Cardiac fibroblast (primary cell): ENCODE measurements around the gene EIF3CL.
"Not testable (repeated sequence)": the region's sequence is repeated elsewhere in the genome, so short reads cannot be mapped to it uniquely, and the experiment has no call there.

Experiments used
- DNase-seq, 2 donors: peaks; one replicate each; pipeline versions ENCODE4 v3.0.0 to v3.0.0-alpha.2; 2010; ENCODE audit warnings: low read depth in 2 of 2
- H3K4me3 ChIP-seq, 2 donors: replicated peaks in 1 of 2; 1 replicate in 1 of 2; 2 replicates in 1 of 2; pipeline ENCODE4 v1.5.1; 2011; ENCODE audit warnings: low read depth in 2 of 2, low read length in 2 of 2, mild to moderate bottlenecking in 2 of 2, moderate library complexity in 1 of 2

Gene EIF3CL

GRCh38 chr16:28403220-28404072, at the start of gene EIF3CL:
Gene EIF3CL (minus strand): TSS chr16:28403841. CDS start chr16:28403618, 223 bp downstream.
- DNase-seq = not testable (repeated sequence)
- H3K4me3 ChIP-seq = peak within 1 kb of the TSS; percentile 31 to 47

- H3K4me3 ChIP-seq, DNase-seq: not testable (repeated sequence)
These were observed 43.4 kb upstream of the EIF3CL start for GRCh38 chr16:28447081-28447480.

- H3K4me3 ChIP-seq, DNase-seq: not testable (repeated sequence)
These were observed 42.7 kb upstream of the EIF3CL start for GRCh38 chr16:28446388-28446787.

GRCh38 chr16:28443943-28444342, 40.3 kb upstream of the EIF3CL start:
- DNase-seq, H3K4me3 ChIP-seq: not testable (repeated sequence)

GRCh38 chr16:28438899-28439298, 35.3 kb upstream of the EIF3CL start:
- H3K4me3 ChIP-seq, DNase-seq: not testable (repeated sequence)

GRCh38 chr16:28435340-28435739, 31.7 kb upstream of the EIF3CL start:
- not testable (repeated sequence) for H3K4me3 ChIP-seq, DNase-seq

GRCh38 chr16:28426060-28426680, 22.5 kb upstream of the EIF3CL start:
- DNase-seq, H3K4me3 ChIP-seq: not testable (repeated sequence)

GRCh38 chr16:28421071-28421750, 17.6 kb upstream of the EIF3CL start:
- H3K4me3 ChIP-seq, DNase-seq: not testable (repeated sequence)

- H3K4me3 ChIP-seq, DNase-seq: not testable (repeated sequence)
These were observed 13.4 kb upstream of the EIF3CL start for GRCh38 chr16:28417033-28417432.

GRCh38 chr16:28414530-28414929, 10.9 kb upstream of the EIF3CL start:
- DNase-seq = peak in 1 of 2 donors; percentile 0
- not testable (repeated sequence) for H3K4me3 ChIP-seq

- not testable (repeated sequence) for H3K4me3 ChIP-seq, DNase-seq
These were observed 9.9 kb upstream of the EIF3CL start for GRCh38 chr16:28413585-28413984.

- not testable (repeated sequence) for DNase-seq
These were observed 11.6 kb downstream of the EIF3CL start for GRCh38 chr16:28392054-28392453.

GRCh38 chr16:28382177-28382867, 21.3 kb downstream of the EIF3CL start:
- DNase-seq, H3K4me3 ChIP-seq: not testable (repeated sequence)

More at GRCh38 chr16:28392054-28392453, 11.6 kb downstream of the EIF3CL start:
- H3K4me3 ChIP-seq = not testable (repeated sequence)

- H3K4me3 ChIP-seq, DNase-seq: not testable (repeated sequence)
These were observed 25.8 kb downstream of the EIF3CL start for GRCh38 chr16:28377822-28378221.

- not testable (repeated sequence) for H3K4me3 ChIP-seq, DNase-seq
These were observed 26.5 kb downstream of the EIF3CL start for GRCh38 chr16:28377108-28377625.

- not testable (repeated sequence) for H3K4me3 ChIP-seq, DNase-seq
These were observed 28.5 kb downstream of the EIF3CL start for GRCh38 chr16:28375115-28375514.

- not testable (repeated sequence) for DNase-seq, H3K4me3 ChIP-seq
These were observed 29.4 kb downstream of the EIF3CL start for GRCh38 chr16:28374281-28374680.

- not testable (repeated sequence) for DNase-seq, H3K4me3 ChIP-seq
These were observed 35.7 kb downstream of the EIF3CL start for GRCh38 chr16:28367926-28368325.
